ENCODE data around the gene EPAS1. TPM values are rescaled to one million over a fixed set of nuclear protein-coding genes. Genes with fewer than 3 reads are reported as not detected.

Gene EPAS1
- total and polyA plus RNA-seq, 9 of the 15 experiments (the other 6 are each of a cell fraction or from before 2014, with no cell fraction given) = 0.25 to 11.2 (median 4.1) TPM

DNA sequence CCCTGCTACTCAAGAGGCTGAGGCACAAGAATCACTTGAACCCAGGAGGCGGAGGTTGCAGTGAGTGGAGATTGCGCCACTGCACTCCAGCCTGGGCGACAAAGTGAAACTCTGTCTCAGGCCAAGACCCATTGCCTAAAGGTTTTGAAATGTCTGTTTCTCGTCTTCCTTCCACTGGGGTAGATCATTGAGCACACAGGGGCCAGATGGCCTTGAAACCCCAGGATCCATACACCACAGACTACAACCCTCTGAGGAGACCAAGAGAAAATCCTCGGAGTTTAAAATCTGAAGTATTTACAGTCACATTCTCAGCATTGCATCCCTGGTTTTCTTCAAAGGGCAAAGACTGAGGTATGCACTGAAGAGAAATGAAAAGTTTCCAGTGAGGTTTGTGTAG is 7.1 kb upstream of the EPAS1 start:
- Histone ChIP-seq H3K36me3 (ENCODE audit: control insufficient read depth, insufficient read depth, low read length) (no peaks in the 10 kb centered on the region), H3K27ac (ENCODE audit: extremely low read depth, low read depth, low read length) (no peak overlapping the region), H3K4me3 (no peak overlapping the region), H3K9me1 (ENCODE audit: control insufficient read depth, insufficient read depth, low read length) (no peaks in the 10 kb centered on the region), H3K4me1 (replicated peaks in 1 of 2; ENCODE audit: control insufficient read depth in 2 of 2, insufficient read depth in 2 of 2, low read length in 2 of 2) (peaks cover 0 to 3% of the 10 kb centered on the region in 2 experiments; a peak in 1 of 5 replicates), H2AFZ (ENCODE audit: low read depth, low read length) (no peak overlapping the region), H3K9me3 (replicated peaks; ENCODE audit: control insufficient read depth, insufficient read depth, low read depth, low read length) (no peaks in the 10 kb centered on the region), H3K79me2 (ENCODE audit: control insufficient read depth, insufficient read depth, low read length) (no peaks in the 10 kb centered on the region), H3K27me3 (ENCODE audit: control insufficient read depth in 2 of 2, insufficient read depth in 2 of 2, low read length in 2 of 2) (no peaks in the 10 kb centered on the region; a peak in 1 of 5 replicates), H3K9ac (ENCODE audit: insufficient read depth in 1 of 2, low read depth in 2 of 2, low read length in 2 of 2) (no peak overlapping the region), H3K4me2 (ENCODE audit: insufficient read depth, low read length) (no peak overlapping the region), H4K20me1 (replicated peaks; ENCODE audit: control insufficient read depth, insufficient read depth, low read length) (peaks cover 4% of the 10 kb centered on the region; the same call in 1 of the 2 replicates)
- BruUV-seq (replicated peaks) = no TSS peak
- CTCF ChIA-PET (ENCODE audit: low intra/inter-chr PET ratio) = no interaction called here
- intact Hi-C loops (cut with micrococcal nuclease) = loop anchor here (10.0 kb wide), 2 partner anchors 105 to 275 kb away; no protein-coding TSS in a partner anchor
- WGBS (ENCODE audit: insufficient coverage, low coverage, missing lambda C conversion rate) = 43% methylated on average over 4 of the region's 5 CpGs
- FAIRE-seq = no peak
- no peak for DNase-seq (ENCODE audit: extremely low read depth in 1 of 4, low spot score in 3 of 4)
- in situ Hi-C loops (cut with MboI) = no loop called here
- POLR2A ChIA-PET = interaction anchor here (1.4 kb wide), 1 partner anchor 12 kb away, joined by 4 read pairs; no protein-coding TSS in a partner anchor
- ATAC-seq = no peak
- TF ChIP-seq PURB (CRISPR knock-in tag; IDR thresholded peaks at IDR 0.05; ENCODE audit: low read depth) = no peak
- no peak for TF ChIP-seq STAT5B (CRISPR knock-in tag; IDR thresholded peaks at IDR 0.05)
- no peak for TF ChIP-seq HDAC6 (IDR thresholded peaks at IDR 0.05; ENCODE audit: low read depth, low read length)
- TF ChIP-seq, protein P1, sequence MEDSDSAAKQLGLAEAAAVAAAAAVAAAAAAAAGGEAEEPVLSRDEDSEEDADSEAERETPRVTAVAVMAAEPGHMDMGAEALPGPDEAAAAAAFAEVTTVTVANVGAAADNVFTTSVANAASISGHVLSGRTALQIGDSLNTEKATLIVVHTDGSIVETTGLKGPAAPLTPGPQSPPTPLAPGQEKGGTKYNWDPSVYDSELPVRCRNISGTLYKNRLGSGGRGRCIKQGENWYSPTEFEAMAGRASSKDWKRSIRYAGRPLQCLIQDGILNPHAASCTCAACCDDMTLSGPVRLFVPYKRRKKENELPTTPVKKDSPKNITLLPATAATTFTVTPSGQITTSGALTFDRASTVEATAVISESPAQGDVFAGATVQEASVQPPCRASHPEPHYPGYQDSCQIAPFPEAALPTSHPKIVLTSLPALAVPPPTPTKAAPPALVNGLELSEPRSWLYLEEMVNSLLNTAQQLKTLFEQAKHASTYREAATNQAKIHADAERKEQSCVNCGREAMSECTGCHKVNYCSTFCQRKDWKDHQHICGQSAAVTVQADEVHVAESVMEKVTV (CRISPR knock-in tag; IDR thresholded peaks at IDR 0.05) = no peak
- TF ChIP-seq ZSCAN29 (IDR thresholded peaks at IDR 0.05) = no peak
- TF ChIP-seq, protein P2, sequence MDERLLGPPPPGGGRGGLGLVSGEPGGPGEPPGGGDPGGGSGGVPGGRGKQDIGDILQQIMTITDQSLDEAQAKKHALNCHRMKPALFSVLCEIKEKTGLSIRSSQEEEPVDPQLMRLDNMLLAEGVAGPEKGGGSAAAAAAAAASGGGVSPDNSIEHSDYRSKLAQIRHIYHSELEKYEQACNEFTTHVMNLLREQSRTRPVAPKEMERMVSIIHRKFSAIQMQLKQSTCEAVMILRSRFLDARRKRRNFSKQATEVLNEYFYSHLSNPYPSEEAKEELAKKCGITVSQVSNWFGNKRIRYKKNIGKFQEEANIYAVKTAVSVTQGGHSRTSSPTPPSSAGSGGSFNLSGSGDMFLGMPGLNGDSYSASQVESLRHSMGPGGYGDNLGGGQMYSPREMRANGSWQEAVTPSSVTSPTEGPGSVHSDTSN (CRISPR knock-in tag; IDR thresholded peaks at IDR 0.05; ENCODE audit: low read depth) = no peak
- TF ChIP-seq, protein P2 (tag; conservative IDR thresholded peaks at IDR 0.05; ENCODE audit: low read depth) = no peak
- TF ChIP-seq, protein P3, sequence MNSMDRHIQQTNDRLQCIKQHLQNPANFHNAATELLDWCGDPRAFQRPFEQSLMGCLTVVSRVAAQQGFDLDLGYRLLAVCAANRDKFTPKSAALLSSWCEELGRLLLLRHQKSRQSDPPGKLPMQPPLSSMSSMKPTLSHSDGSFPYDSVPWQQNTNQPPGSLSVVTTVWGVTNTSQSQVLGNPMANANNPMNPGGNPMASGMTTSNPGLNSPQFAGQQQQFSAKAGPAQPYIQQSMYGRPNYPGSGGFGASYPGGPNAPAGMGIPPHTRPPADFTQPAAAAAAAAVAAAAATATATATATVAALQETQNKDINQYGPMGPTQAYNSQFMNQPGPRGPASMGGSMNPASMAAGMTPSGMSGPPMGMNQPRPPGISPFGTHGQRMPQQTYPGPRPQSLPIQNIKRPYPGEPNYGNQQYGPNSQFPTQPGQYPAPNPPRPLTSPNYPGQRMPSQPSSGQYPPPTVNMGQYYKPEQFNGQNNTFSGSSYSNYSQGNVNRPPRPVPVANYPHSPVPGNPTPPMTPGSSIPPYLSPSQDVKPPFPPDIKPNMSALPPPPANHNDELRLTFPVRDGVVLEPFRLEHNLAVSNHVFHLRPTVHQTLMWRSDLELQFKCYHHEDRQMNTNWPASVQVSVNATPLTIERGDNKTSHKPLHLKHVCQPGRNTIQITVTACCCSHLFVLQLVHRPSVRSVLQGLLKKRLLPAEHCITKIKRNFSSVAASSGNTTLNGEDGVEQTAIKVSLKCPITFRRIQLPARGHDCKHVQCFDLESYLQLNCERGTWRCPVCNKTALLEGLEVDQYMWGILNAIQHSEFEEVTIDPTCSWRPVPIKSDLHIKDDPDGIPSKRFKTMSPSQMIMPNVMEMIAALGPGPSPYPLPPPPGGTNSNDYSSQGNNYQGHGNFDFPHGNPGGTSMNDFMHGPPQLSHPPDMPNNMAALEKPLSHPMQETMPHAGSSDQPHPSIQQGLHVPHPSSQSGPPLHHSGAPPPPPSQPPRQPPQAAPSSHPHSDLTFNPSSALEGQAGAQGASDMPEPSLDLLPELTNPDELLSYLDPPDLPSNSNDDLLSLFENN (IDR thresholded peaks at IDR 0.05; ENCODE audit: low read depth in 2 of 2, low read length in 2 of 2) = no peak
- no peak for TF ChIP-seq RB1 (IDR thresholded peaks at IDR 0.05; ENCODE audit: low read depth)
- no peak for TF ChIP-seq NFIX (CRISPR knock-in tag; IDR thresholded peaks at IDR 0.05; ENCODE audit: low read depth)
- no peak for TF ChIP-seq TARDBP (IDR thresholded peaks at IDR 0.05)
- no peak for TF ChIP-seq TEAD2 (tag; IDR thresholded peaks at IDR 0.05)
- TF ChIP-seq, protein P4, sequence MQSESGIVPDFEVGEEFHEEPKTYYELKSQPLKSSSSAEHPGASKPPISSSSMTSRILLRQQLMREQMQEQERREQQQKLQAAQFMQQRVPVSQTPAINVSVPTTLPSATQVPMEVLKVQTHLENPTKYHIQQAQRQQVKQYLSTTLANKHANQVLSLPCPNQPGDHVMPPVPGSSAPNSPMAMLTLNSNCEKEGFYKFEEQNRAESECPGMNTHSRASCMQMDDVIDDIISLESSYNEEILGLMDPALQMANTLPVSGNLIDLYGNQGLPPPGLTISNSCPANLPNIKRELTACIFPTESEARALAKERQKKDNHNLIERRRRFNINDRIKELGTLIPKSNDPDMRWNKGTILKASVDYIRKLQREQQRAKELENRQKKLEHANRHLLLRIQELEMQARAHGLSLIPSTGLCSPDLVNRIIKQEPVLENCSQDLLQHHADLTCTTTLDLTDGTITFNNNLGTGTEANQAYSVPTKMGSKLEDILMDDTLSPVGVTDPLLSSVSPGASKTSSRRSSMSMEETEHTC (IDR thresholded peaks at IDR 0.05) = no peak
- TF ChIP-seq MTA3 (IDR thresholded peaks at IDR 0.05; ENCODE audit: borderline replicate concordance) = no peak
- no peak for TF ChIP-seq MBD2 (IDR thresholded peaks at IDR 0.05; ENCODE audit: borderline replicate concordance, low read depth)
